Stimulated activated CD8-positive, alpha-beta memory T cell treated with anti-CD3 and anti-CD28 coated beads, Interleukin-15, amount 100 ng/mL, for 1 hour (primary cell): ENCODE data around the gene PLEKHG5.
"Not testable (repeated sequence)": the region's sequence is repeated elsewhere in the genome, so short reads cannot be mapped to it uniquely, and the experiment has no call there.

Experiments used
- DNase-seq: peaks from one replicate; pipeline ENCODE4 v3.0.0-alpha.2; 2020; ENCODE audit warnings: low read depth

Gene PLEKHG5

GRCh38 chr1:6461538-6462411, 29.7 kb downstream of the PLEKHG5 start:
- no peak for DNase-seq

GRCh38 chr1:6461051-6461530, 30.4 kb downstream of the PLEKHG5 start:
- no peak for DNase-seq

GRCh38 chr1:6460301-6461050, 31.0 kb downstream of the PLEKHG5 start:
- DNase-seq, result peak; percentile 55

- no peak for DNase-seq
Observed at GRCh38 chr1:6459850-6460265, 31.6 kb downstream of the PLEKHG5 start.

- DNase-seq, result no peak
Observed at GRCh38 chr1:6456800-6457466, 34.5 kb downstream of the PLEKHG5 start.

- not testable (repeated sequence) for DNase-seq
Observed at GRCh38 chr1:6455752-6456520, 35.5 kb downstream of the PLEKHG5 start.

- no peak for DNase-seq
Observed at GRCh38 chr1:6454856-6455751, 36.4 kb downstream of the PLEKHG5 start.

GRCh38 chr1:6453895-6454855, 37.3 kb downstream of the PLEKHG5 start:
- DNase-seq, result not testable (repeated sequence)

GRCh38 chr1:6450943-6451373, 40.5 kb downstream of the PLEKHG5 start:
- no peak for DNase-seq

GRCh38 chr1:6450486-6450885, 41.0 kb downstream of the PLEKHG5 start:
- not testable (repeated sequence) for DNase-seq

- no peak for DNase-seq
Observed at GRCh38 chr1:6450005-6450450, 41.4 kb downstream of the PLEKHG5 start.

GRCh38 chr1:6448749-6449631, 42.5 kb downstream of the PLEKHG5 start:
- DNase-seq, result no peak

- no peak for DNase-seq
Observed at GRCh38 chr1:6447818-6448748, 43.4 kb downstream of the PLEKHG5 start.

- no peak for DNase-seq
Observed at GRCh38 chr1:6447016-6447817, 44.2 kb downstream of the PLEKHG5 start.

- no peak for DNase-seq
Observed at GRCh38 chr1:6446665-6447015, 44.8 kb downstream of the PLEKHG5 start.

- DNase-seq, result not testable (repeated sequence)
Observed at GRCh38 chr1:6445929-6446328, 45.5 kb downstream of the PLEKHG5 start.
